ENCODE data around the gene DNMT3A. TPM values are rescaled to one million over a fixed set of nuclear protein-coding genes. Genes with fewer than 3 reads are reported as not detected.

The DNMT3A gene
- total RNA-seq, 1 experiment from 2014 or later = 215 TPM

DNA sequence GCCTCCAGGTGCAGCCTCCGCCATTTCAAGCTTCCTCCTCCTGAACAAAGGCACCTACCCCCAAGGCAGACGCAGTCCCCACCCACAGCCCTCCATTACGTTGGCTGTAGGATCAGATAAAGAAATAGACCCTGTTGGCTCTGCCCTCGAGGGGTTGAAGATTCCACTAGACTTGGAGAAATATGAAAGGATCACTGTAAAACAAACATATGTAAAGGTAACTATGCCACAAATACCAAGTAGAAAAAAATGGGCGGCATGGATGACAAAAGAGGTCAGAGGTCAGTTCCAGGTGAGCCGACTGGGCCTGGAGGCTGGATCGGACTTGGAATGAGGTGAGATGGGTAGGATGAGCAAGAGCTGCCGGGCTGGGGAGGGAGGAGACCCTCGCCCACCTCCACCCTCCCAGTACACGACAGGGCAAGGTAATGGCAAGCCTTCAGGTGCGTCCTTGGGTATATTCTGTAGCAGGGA, 88.5 kb downstream of the DNMT3A start:
- Histone ChIP-seq H3K4ac (ENCODE audit: low read depth, low read length) (no peak overlapping the region), H2BK15ac (ENCODE audit: low read depth, low read length) (no peak overlapping the region), H3K9ac (ENCODE audit: extremely low read depth, insufficient read length, low read length) (no peak overlapping the region), H3K79me1 (ENCODE audit: insufficient read depth, low read depth, low read length, poor library complexity, severe bottlenecking) (peaks cover 6% of the 10 kb centered on the region), H3K4me1 (ENCODE audit: insufficient read depth, low read length) (peaks cover 19% of the 10 kb centered on the region), H2AFZ (ENCODE audit: low read length) (no peak overlapping the region), H2BK5ac (ENCODE audit: insufficient read length, low read length) (no peak overlapping the region), H3K79me2 (ENCODE audit: insufficient read depth, low read length) (peaks cover 19% of the 10 kb centered on the region; the same call in 1 of the 2 replicates), H3K27ac (ENCODE audit: insufficient read length, low read depth, low read length) (no peak overlapping the region), H2AK5ac (ENCODE audit: insufficient read length, low read length) (no peak overlapping the region), H2BK20ac (ENCODE audit: low read depth, low read length, poor library complexity, severe bottlenecking) (no peak overlapping the region), H3K18ac (ENCODE audit: insufficient read length, low read depth, low read length) (no peak overlapping the region), H4K20me1 (ENCODE audit: control insufficient read depth, insufficient read depth, insufficient read length) (no peaks in the 10 kb centered on the region), H3K4me2 (ENCODE audit: insufficient read depth, insufficient read length, low read length) (peak overlapping the region; percentile 69), H3K23ac (ENCODE audit: insufficient read length, low read depth, low read length) (no peak overlapping the region), H3T11ph (ENCODE audit: low read length) (no peak overlapping the region), H2BK12ac (ENCODE audit: insufficient read length, low read depth, low read length) (no peak overlapping the region), H4K91ac (ENCODE audit: insufficient read length, low read depth, low read length) (no peak overlapping the region), H3K9me3 (ENCODE audit: control insufficient read depth, low read depth, low read length) (no peaks in the 10 kb centered on the region), H3K23me2 (ENCODE audit: insufficient read length, low read depth, low read length, poor library complexity, severe bottlenecking) (peaks cover 18% of the 10 kb centered on the region), H3K27me3 (ENCODE audit: insufficient read depth, low read length) (no peaks in the 10 kb centered on the region), H3K56ac (ENCODE audit: insufficient read length, low read depth, low read length) (no peak overlapping the region), H3K14ac (ENCODE audit: insufficient read depth, low read length) (peak overlapping the region; percentile 78; the same call in 1 of the 2 replicates), H4K8ac (replicated peaks; ENCODE audit: insufficient read length, low read depth, low read length) (no peak overlapping the region), H2BK120ac (ENCODE audit: low read depth, low read length, poor library complexity, severe bottlenecking) (peak overlapping the region; percentile 14), H4K5ac (ENCODE audit: insufficient read length, low read depth, low read length) (no peak overlapping the region)
- Mint-ChIP-seq H3K36me3 (ENCODE audit: insufficient read depth in 1 of 3, low read depth in 3 of 3) (peaks cover 43 to 50% (median 46%) of the 10 kb centered on the region in 3 experiments), H3K27me3 (ENCODE audit: low read depth) (no peaks in the 10 kb centered on the region; the same call in 1 of the 2 replicates), H3K27ac (peak overlapping the region; percentile 93 to 95 (median 95)), H3K9me3 (no peaks in the 10 kb centered on the region), H3K4me1 (peaks cover 57 to 62% of the 10 kb centered on the region in 2 experiments), H3K4me3 (peak overlapping the region; percentile 63 to 78)
- DNase-seq = no peak
- TF ChIP-seq, protein P1, sequence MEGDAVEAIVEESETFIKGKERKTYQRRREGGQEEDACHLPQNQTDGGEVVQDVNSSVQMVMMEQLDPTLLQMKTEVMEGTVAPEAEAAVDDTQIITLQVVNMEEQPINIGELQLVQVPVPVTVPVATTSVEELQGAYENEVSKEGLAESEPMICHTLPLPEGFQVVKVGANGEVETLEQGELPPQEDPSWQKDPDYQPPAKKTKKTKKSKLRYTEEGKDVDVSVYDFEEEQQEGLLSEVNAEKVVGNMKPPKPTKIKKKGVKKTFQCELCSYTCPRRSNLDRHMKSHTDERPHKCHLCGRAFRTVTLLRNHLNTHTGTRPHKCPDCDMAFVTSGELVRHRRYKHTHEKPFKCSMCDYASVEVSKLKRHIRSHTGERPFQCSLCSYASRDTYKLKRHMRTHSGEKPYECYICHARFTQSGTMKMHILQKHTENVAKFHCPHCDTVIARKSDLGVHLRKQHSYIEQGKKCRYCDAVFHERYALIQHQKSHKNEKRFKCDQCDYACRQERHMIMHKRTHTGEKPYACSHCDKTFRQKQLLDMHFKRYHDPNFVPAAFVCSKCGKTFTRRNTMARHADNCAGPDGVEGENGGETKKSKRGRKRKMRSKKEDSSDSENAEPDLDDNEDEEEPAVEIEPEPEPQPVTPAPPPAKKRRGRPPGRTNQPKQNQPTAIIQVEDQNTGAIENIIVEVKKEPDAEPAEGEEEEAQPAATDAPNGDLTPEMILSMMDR (conservative IDR thresholded peaks at IDR 0.05) = no peak
- WGBS (ENCODE audit: extremely low coverage, insufficient read length, low lambda C conversion rate) = no CpG with 5 or more reads among the region's 11 CpGs

Data from H9 (cell line).